ENCODE results near the gene HCRTR1. TPM values are rescaled to one million over a fixed set of nuclear protein-coding genes. Genes with fewer than 3 reads are reported as not detected.

The HCRTR1 gene
- total RNA-seq, 1 donor from 2014 or later, result not detected

- DNase-seq, result no peak
- peaks cover 11% of the 10 kb centered on the region for H3K4me1 Mint-ChIP-seq (ENCODE audit: low read depth, unreplicated experiment)
- H3K27me3 Mint-ChIP-seq (ENCODE audit: unreplicated experiment), result peaks cover 2% of the 10 kb centered on the region
- no peak for TF ChIP-seq CTCF (IDR thresholded peaks at IDR 0.05; ENCODE audit: partially characterized antibody, unreplicated experiment)
- no peak overlapping the region for H3K4me3 Mint-ChIP-seq (ENCODE audit: unreplicated experiment)
- no peaks in the 10 kb centered on the region for H3K36me3 Mint-ChIP-seq (ENCODE audit: unreplicated experiment)
- peaks cover 3% of the 10 kb centered on the region for H3K9me3 Mint-ChIP-seq (ENCODE audit: unreplicated experiment)
- no peak overlapping the region for H3K27ac Mint-ChIP-seq (ENCODE audit: unreplicated experiment)
Measured at GRCh38 chr1:31573261-31573660, 44.2 kb upstream of the HCRTR1 start.

GRCh38 chr1:31574749-31575368 lies 42.6 kb upstream of the HCRTR1 start:
- Mint-ChIP-seq H3K36me3 (ENCODE audit: unreplicated experiment) (no peaks in the 10 kb centered on the region), H3K4me1 (ENCODE audit: low read depth, unreplicated experiment) (peaks cover 9% of the 10 kb centered on the region), H3K4me3 (ENCODE audit: unreplicated experiment) (no peak overlapping the region), H3K27ac (ENCODE audit: unreplicated experiment) (no peak overlapping the region), H3K9me3 (ENCODE audit: unreplicated experiment) (peaks cover 3% of the 10 kb centered on the region), H3K27me3 (ENCODE audit: unreplicated experiment) (peaks cover 2% of the 10 kb centered on the region)
- no peak for DNase-seq
- no peak for TF ChIP-seq CTCF (IDR thresholded peaks at IDR 0.05; ENCODE audit: partially characterized antibody, unreplicated experiment)

- Mint-ChIP-seq H3K4me1 (ENCODE audit: low read depth, unreplicated experiment) (peaks cover 12% of the 10 kb centered on the region), H3K27me3 (ENCODE audit: unreplicated experiment) (peaks cover 2% of the 10 kb centered on the region), H3K27ac (ENCODE audit: unreplicated experiment) (no peak overlapping the region), H3K4me3 (ENCODE audit: unreplicated experiment) (no peak overlapping the region), H3K9me3 (ENCODE audit: unreplicated experiment) (peaks cover 3% of the 10 kb centered on the region), H3K36me3 (ENCODE audit: unreplicated experiment) (no peaks in the 10 kb centered on the region)
- no peak for DNase-seq
- no peak for TF ChIP-seq CTCF (IDR thresholded peaks at IDR 0.05; ENCODE audit: partially characterized antibody, unreplicated experiment)
Measured at GRCh38 chr1:31575369-31576140, 41.9 kb upstream of the HCRTR1 start.

- TF ChIP-seq CTCF (IDR thresholded peaks at IDR 0.05; ENCODE audit: partially characterized antibody, unreplicated experiment), result no peak
- Mint-ChIP-seq H3K4me3 (ENCODE audit: unreplicated experiment) (no peak within 1 kb of the TSS), H3K36me3 (ENCODE audit: unreplicated experiment) (no peaks in the 10 kb centered on the region), H3K9me3 (ENCODE audit: unreplicated experiment) (peaks cover 3% of the 10 kb centered on the region), H3K27me3 (ENCODE audit: unreplicated experiment) (peaks cover 2% of the 10 kb centered on the region), H3K27ac (ENCODE audit: unreplicated experiment) (no peak within 1 kb of the TSS), H3K4me1 (ENCODE audit: low read depth, unreplicated experiment) (peaks cover 12% of the 10 kb centered on the region)
- DNase-seq, result no peak
Measured at GRCh38 chr1:31576201-31576669, 41.3 kb upstream of the HCRTR1 start, which contains the start of gene TINAGL1. TSS of gene TINAGL1 (plus strand) at chr1:31576515. CDS start at chr1:31577149, 634 bp downstream.

Measured in glutamatergic neuron (in vitro differentiated cells).